GM19324 (cell line): Measurements from ENCODE around the gene KLF4.
"Not testable (repeated sequence)": the region's sequence is repeated elsewhere in the genome, so short reads cannot be mapped to it uniquely, and the experiment has no call there.

ENCODE experiments used
- ATAC-seq: cut with Tn5 transposase; IDR thresholded peaks from one replicate; pipeline ENCODE4 v1.9.1; 2021; ENCODE audit warnings: mild to moderate bottlenecking, moderate library complexity; ENCODE audit not compliant: unreplicated experiment, low FRiP score

The KLF4 gene

DNA sequence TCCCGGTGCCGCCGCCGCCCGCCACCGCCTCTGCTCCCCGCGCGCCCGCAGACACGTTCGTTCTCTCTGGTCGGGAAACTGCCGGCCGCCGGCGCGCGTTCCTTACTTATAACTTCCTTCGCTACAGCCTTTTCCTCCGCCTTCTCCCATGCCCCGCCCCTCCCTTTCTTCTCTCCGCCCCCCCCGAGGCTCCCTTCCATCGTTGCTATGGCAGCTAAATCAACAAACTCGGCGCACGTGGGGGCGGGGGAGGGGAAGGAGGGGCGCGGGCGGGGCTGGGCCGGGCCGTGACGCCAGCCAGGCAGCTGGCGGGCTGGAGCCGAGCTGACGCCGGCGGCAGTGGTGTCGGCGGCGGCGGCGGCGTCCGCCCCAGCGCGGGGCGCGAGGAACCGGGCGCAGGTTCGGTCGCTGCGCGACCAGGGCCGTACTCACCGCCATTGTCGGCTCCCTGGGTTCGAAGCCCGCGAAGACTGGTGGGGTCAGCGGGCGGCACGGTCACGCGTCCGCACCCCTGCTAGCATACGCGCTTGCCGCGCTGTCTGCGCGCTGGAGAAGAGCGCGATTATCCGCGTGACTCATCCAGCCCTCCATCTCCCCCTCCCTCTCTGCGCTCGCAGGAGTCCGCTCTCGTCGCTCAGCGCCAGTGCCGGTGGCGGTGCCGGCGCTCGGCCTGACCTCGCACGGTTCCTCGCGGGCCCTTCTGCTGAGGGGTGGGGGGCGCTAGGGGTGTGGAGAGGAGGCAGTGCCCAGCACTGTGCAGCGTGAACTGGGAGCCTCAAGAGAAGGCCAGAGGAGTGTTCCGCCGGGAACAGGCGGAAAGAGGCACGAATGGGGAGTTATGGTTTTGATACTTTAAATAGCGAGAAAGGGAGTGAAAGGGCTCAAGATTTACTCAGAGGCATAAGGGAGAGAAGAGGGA is at the start of gene KLF4:
Gene KLF4, minus strand, starts transcription at position 83 of the 919 bp plus-strand sequence. CDS start 597 bp downstream, outside the sequence.
- no peak for ATAC-seq

DNA sequence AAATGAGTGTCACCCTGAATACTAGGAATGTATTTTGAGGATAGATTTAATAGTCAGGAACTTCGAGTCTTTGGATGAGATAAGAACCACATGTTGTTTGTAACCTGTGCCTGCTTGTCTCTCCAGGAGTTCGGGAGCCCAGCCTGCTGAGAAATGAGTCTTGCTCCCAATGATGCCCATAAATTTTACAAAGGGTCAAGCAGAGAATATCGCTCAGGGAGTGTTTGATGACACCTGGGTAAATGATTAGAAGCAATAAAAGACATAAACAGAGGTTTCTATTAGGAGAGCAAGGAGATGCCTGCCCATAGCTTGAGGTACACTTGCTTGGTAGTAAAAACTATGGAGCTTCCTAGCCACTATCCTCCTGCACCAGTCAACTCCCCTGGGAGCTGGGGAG is 46.9 kb upstream of the KLF4 start:
- ATAC-seq: no peak

GRCh38 chr9:107534510-107535078 is 45.0 kb upstream of the KLF4 start:
- ATAC-seq: no peak

DNA sequence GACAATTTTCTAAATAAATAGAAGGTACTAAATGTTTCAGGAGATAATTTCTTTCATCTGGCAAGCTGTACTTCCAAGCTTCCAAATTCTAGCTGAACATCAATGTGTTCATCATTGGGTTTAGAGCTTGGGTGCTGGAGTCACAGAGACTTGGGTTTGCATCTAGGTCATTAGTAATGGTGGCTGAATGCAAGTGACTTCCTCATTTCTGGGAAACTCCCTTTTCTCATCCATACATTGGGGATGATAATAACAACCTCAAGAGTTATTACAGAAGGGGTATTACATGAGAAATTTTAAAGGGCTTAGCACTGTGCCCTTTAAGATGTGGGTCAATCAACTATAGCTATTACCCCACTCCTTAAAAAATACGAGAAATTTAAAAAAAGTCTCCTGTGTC is 41.1 kb upstream of the KLF4 start:
- no peak for ATAC-seq

GRCh38 chr9:107528686-107529085 is 39.1 kb upstream of the KLF4 start:
- no peak for ATAC-seq

- no peak for ATAC-seq
Observed at GRCh38 chr9:107523539-107523938, 34.0 kb upstream of the KLF4 start.

- no peak for ATAC-seq
Observed at GRCh38 chr9:107520186-107520585, 30.6 kb upstream of the KLF4 start.

DNA sequence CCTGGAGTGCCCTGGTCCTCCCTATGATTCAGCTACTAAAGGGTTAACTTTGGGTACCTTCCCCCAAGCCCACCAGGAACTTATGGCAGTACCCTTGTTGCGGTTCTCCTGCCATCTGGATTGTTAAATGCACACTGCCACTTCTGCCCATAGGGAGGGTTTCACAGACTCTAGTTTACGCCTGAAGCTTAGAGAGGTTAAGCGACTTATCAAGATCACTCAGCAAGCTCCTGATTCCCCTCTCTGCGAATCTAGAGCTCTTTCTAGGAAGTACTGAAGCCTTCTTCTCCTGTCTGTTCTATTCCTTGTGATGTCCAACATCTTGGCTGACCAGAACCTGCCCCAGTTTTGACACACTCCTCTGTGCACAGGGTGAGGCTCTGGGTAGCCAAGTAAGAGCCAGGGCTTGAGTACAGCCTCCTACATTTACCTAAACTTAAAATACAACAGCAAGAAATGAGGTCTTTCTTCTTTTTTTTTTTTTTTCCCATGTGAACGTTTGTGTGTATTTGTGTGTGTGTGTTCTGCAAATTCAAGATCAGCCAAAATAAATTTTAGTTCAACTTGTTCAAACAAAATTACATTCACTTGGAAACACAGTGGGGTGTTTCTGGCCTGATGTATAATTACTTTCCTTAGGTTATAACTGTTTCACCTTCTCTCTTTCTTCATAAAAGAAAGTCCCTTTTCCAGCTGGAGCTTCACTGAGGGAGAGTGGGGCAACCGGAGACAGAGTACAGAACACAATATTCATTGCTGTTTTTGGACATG is 28.7 kb upstream of the KLF4 start:
- ATAC-seq: no peak

- ATAC-seq: no peak
Observed at GRCh38 chr9:107513464-107514100, 24.0 kb upstream of the KLF4 start.

- no peak for ATAC-seq
Observed at GRCh38 chr9:107504585-107505455, 15.3 kb upstream of the KLF4 start.

DNA sequence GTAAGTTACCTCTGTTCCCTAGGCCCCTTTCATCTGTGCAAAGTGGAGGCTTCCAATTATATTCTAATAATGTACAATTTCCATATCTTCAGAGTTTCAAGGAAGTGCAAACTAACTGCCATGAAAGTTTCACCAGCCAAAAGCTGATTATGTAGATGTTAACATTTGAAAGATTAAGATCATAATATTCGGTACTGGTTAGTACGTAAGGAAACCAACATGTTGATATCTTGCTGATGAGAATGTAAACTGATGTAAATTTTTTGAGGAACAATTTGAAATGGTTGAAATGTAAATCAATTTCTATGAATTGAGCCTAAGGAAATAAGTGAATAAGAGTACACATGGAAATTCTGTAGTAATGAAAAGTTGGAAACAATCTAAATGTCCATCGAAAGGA is 12.9 kb upstream of the KLF4 start:
- no peak for ATAC-seq

GRCh38 chr9:107500421-107501200 is 11.0 kb upstream of the KLF4 start:
- ATAC-seq: not testable (repeated sequence)

- ATAC-seq: no peak
Observed at GRCh38 chr9:107496976-107497375, 7.4 kb upstream of the KLF4 start.

DNA sequence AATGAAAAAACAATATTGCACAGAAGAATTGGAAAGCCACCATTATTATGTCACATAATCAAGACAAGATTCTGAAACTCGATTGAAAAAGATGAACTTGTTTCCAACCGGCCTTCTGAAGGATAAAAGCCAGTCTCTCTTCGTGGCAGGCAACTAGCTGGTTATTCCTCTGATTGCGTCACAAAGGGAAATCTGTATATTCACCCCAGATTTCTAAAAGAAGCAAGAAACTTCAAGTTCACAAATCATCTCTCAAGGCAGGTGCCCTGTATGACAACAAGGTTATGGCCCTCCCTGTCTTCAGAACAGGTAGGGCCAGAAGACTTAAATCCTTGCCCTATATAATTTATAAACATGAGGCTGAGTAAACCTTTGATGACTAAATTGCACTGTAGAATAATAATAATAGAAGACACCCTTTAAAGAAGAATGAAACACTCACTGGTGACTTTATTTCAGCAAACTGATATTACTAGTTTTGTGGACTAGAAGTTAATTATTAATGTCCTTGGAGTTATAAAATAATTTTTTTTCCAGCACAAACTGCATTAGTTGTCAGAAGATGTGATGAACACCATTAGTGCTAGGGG is 2.9 kb upstream of the KLF4 start:
- no peak for ATAC-seq

GRCh38 chr9:107491081-107492053 is 1.8 kb upstream of the KLF4 start:
- ATAC-seq: no peak

- not testable (repeated sequence) for ATAC-seq
Observed at GRCh38 chr9:107490606-107490970, 1.0 kb upstream of the KLF4 start.

GRCh38 chr9:107489144-107489673 is 360 bp downstream of the KLF4 start:
- no peak for ATAC-seq
